Thoracic aorta (tissue), 2 donors: ENCODE measurements around the gene EXT2. TPM values are rescaled to one million over a fixed set of nuclear protein-coding genes. Genes with fewer than 3 reads are reported as not detected.

Source experiments
- ATAC-seq: fragments of 150-250 bp; one replicate; pipeline ENCODE4 v1.8.0; 2017; ENCODE audit warnings: low read depth; ENCODE audit not compliant: insufficient number of reproducible peaks, low FRiP score
- DNase-seq: peaks from one replicate; pipeline ENCODE4 v3.0.0-alpha.2; 2020; ENCODE audit warnings: low spot score
- H3K27ac ChIP-seq, 2 donors: fragments of 200-600 bp; sonication (generic); 1 replicate in 1 of 2; 2 replicates in 1 of 2; pipeline ENCODE4 v1.5.1; 2016; ENCODE audit warnings: mild to moderate bottlenecking in 2 of 2, moderate library complexity in 2 of 2
- H3K27me3 ChIP-seq: fragments of 200-600 bp; sonication (generic); replicated peaks from 2 replicates; pipeline ENCODE4 v1.6.0; 2016; ENCODE audit warnings: mild to moderate bottlenecking; ENCODE audit not compliant: insufficient read depth
- H3K36me3 ChIP-seq: fragments of 200-600 bp; sonication (generic); one replicate; pipeline ENCODE4 v1.5.1; 2016
- H3K4me1 ChIP-seq, 2 donors: fragments of 200-600 bp; sonication (generic); 1 replicate in 1 of 2; 2 replicates in 1 of 2; pipeline versions ENCODE4 v1.5.1 to v1.6.0; 2016; ENCODE audit warnings: low read depth in 2 of 2, mild to moderate bottlenecking in 1 of 2; ENCODE audit not compliant: control insufficient read depth in 1 of 2
- H3K4me3 ChIP-seq: fragments of 200-600 bp; sonication (generic); 2 replicates; pipeline ENCODE4 v1.5.1; 2016; ENCODE audit warnings: mild to moderate bottlenecking
- H3K9me3 ChIP-seq: fragments of 200-600 bp; sonication (generic); 2 replicates; pipeline ENCODE4 v1.5.1; 2016
- total RNA-seq, 2 donors: library from RNA; depleted of rRNA; stranded (reverse); fragments of >200 nt; gene quantifications; one replicate each; pipeline versions ENCODE4 v1.1.0 to v1.2.3, GENCODE V29; 2016
- TF ChIP-seq, protein P1 (sequence below): fragments of 200-600 bp; sonication (generic); IDR thresholded peaks from one replicate; pipeline ENCODE4 v1.5.1; 2019; ENCODE audit warnings: antibody characterized with exemption

EXT2 gene
- total RNA-seq, 2 donors from 2014 or later, result 64.4 to 102 TPM

DNA sequence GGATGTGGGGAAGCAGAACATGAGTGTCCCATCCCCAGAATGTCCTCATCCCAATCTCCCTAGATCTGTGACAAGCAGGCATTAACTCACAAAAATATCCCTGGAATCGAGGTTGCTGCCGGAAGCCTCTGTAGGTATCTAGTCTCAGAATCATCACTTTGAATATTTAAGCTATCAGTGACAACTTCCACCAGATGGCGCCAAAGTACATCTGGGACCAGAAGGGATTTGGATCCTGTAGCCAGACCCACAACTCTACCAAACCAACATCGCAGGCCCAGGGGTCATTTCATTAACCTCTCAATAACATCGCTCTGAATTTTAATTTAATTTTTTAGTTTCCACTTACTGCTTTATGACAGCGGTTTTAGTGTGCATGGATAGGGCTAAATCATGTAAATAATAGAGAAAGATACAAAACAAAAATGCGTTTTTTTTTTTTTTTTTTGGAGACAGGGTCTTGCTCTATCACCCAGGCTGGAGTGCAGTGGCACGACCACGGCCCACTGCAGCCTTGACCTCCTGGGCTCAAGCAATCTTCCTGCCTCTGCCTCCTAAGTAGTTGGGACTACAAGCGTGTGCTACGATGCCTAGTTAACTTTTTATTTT lies 1.1 kb upstream of the EXT2 start:
- Histone ChIP-seq H3K4me1 (peaks cover 10 to 19% of the 10 kb centered on the region in 2 donors), H3K9me3 (no peaks in the 10 kb centered on the region), H3K4me3 (no peak overlapping the region), H3K36me3 (no peaks in the 10 kb centered on the region), H3K27ac (no peak overlapping the region), H3K27me3 (no peaks in the 10 kb centered on the region)
- ATAC-seq (no peak), DNase-seq (peak; percentile 52)
- TF ChIP-seq, protein P1, sequence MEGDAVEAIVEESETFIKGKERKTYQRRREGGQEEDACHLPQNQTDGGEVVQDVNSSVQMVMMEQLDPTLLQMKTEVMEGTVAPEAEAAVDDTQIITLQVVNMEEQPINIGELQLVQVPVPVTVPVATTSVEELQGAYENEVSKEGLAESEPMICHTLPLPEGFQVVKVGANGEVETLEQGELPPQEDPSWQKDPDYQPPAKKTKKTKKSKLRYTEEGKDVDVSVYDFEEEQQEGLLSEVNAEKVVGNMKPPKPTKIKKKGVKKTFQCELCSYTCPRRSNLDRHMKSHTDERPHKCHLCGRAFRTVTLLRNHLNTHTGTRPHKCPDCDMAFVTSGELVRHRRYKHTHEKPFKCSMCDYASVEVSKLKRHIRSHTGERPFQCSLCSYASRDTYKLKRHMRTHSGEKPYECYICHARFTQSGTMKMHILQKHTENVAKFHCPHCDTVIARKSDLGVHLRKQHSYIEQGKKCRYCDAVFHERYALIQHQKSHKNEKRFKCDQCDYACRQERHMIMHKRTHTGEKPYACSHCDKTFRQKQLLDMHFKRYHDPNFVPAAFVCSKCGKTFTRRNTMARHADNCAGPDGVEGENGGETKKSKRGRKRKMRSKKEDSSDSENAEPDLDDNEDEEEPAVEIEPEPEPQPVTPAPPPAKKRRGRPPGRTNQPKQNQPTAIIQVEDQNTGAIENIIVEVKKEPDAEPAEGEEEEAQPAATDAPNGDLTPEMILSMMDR, result peak; percentile 67

DNA sequence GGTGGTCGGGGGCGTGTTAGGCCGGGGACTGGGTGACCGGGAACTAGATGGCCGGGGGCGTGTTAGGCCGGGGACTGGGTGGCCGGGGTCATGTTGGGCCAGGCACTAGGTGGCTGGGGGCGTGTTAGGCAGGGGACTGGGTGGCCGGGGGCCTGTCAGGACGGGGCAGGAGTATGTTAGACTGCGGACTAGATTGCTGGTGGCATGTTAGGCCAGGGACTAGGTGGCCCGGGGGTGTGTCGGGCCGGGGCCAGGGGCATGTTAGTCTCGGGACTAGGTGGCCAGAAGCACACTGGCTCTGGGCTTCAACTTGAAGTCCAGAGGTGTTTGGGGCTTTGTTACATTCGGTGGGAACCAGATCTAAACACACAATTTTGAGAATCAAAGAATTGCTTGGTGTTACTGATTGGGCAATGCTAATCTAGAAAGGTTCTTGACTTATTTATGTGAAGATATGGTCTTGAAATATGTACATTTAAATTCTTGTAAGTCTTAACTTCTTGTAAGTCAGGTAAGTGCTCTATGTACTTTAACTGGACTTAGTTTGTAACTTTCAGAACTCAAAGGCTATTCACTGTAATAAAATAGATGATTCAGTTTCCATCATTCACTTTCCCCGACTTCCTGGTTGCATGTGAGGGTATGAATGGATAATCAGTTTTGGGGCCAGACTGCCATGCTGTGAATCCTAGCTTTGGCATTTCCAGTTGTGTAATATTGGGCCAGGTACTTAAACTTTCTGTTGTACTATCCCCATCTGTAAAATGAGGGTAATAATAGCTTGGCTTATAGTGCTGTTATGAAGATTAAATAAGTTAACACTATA lies 1.1 kb downstream of the EXT2 start:
- H3K4me3 ChIP-seq, result peak overlapping the region; percentile 91
- no peaks in the 10 kb centered on the region for H3K36me3 ChIP-seq
- DNase-seq (no peak), ATAC-seq (no peak)
- TF ChIP-seq, protein P1, result no peak
- no peaks in the 10 kb centered on the region for H3K9me3 ChIP-seq
- H3K27ac ChIP-seq, result no peak overlapping the region
- no peaks in the 10 kb centered on the region for H3K27me3 ChIP-seq
- H3K4me1 ChIP-seq, result peaks cover 10 to 19% of the 10 kb centered on the region in 2 donors

DNA sequence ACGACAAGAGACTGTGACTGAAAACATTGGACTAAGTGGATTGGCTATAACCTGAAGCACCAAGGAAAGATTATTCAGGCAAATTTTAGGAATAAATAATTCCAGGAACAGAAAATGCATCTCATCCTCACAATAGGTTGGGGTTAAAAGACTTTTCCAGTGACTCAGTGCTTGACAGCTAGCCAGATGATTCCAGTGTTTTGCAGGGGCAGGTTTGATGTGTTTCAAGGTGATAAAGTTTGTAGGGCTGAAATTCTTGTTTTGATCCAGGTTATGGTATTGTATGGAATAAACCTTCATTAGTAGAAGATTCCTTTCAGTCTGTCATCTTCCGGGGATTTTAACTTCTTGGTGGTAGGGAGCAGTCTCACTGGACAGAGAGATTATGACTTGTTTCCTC lies 2.3 kb downstream of the EXT2 start:
- no peak for ATAC-seq
- TF ChIP-seq, protein P1, result no peak
- Histone ChIP-seq H3K4me3 (no peak overlapping the region), H3K36me3 (no peaks in the 10 kb centered on the region), H3K27ac (no peak overlapping the region), H3K4me1 (peaks cover 10 to 25% of the 10 kb centered on the region in 2 donors), H3K9me3 (no peaks in the 10 kb centered on the region), H3K27me3 (no peaks in the 10 kb centered on the region)
- DNase-seq, result no peak

DNA sequence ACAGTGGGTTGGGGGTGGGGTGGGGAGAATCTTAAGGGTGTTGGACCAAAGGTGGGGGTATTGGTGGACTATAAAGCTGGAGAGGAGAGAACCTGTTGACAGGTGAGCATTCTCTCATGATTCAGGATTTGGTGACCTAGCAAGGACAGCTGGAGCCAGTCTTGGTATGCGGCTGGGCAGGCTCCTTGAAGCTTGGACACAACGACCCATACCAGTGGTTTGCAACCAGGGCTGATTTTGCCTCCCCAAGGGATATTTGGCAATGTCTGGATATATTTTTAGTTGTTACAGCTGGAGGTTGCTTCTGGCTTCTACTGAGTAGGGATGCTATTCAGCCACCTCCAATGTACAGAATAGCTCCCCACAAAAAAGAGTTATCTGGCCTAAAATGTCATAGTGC lies 5.6 kb downstream of the EXT2 start:
- TF ChIP-seq, protein P1, result no peak

DNA sequence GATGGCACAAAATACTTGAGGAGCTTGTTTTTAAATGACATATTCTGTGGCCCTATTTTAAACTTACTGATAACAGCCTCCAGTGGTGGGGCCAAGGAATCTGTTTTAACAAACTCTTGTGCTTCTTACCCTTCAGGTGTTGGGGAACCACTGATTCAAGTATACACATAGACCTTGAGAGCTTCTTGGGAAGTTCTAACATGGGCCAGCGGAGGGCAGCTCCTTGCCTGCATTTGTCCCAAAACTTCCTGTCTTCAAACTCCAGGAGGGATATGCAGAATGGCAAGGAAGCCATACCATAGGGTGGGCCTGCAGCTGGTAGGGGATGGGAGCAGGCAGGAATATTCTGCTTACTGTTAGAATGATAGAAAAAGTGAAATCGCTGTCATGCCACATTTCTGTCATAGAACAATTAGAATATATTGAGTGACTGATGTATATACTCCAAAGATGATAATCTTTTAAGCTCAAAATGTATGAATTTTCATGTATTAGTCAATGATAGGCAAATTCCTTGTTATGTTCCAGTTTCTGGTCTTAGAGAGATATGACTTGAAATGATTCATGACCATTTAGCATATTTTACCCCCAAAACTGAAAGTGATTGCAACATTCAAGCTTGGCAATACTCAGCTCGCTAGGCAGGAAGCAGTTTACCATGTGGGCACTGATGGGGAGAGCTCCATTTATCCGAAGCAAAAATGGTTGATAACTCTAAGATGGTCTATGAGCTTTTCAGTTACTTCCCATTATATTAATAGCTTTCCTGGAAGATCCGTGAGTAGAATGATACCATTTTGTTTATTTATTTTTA lies 9.2 kb downstream of the EXT2 start:
- H3K27me3 ChIP-seq, result no peaks in the 10 kb centered on the region
- peaks cover 0 to 6% of the 10 kb centered on the region in 2 donors for H3K4me1 ChIP-seq
- TF ChIP-seq, protein P1, result no peak
- no peaks in the 10 kb centered on the region for H3K36me3 ChIP-seq
- no peaks in the 10 kb centered on the region for H3K9me3 ChIP-seq
- H3K27ac ChIP-seq, result no peak overlapping the region
- DNase-seq, result no peak
- H3K4me3 ChIP-seq, result no peak overlapping the region
- ATAC-seq, result no peak

More for the DNA sequence above, 5.6 kb downstream of the EXT2 start:
- Histone ChIP-seq H3K4me1 (peaks cover 6 to 18% of the 10 kb centered on the region in 2 donors), H3K27me3 (no peaks in the 10 kb centered on the region), H3K27ac (no peak overlapping the region), H3K36me3 (no peaks in the 10 kb centered on the region), H3K4me3 (no peak overlapping the region), H3K9me3 (no peaks in the 10 kb centered on the region)
- ATAC-seq (no peak), DNase-seq (no peak)
